Type B pancreatic cell (in vitro differentiated cells): ENCODE measurements around the gene COLEC12. TPM values are rescaled to one million over a fixed set of nuclear protein-coding genes. Genes with fewer than 3 reads are reported as not detected.
A peak's percentile ranks its signal among the peaks of the same experiment; 100 is the strongest.

Experiments used
- DNase-seq: peaks from one replicate; pipeline ENCODE4 v3.0.0; 2021; ENCODE audit warnings: mixed read lengths; ENCODE audit not compliant: unreplicated experiment; ENCODE audit errors: extremely low spot score
- H3K27ac Mint-ChIP-seq: 2 replicates; pipeline ENCODE4 v1.8.0; 2021; ENCODE audit warnings: mild to moderate bottlenecking, mixed read lengths
- H3K27me3 Mint-ChIP-seq: 2 replicates; pipeline ENCODE4 v1.8.0; 2021; ENCODE audit warnings: mixed read lengths
- H3K36me3 Mint-ChIP-seq: 2 replicates; pipeline ENCODE4 v1.8.0; 2021; ENCODE audit warnings: mixed read lengths
- H3K4me1 Mint-ChIP-seq: one replicate; pipeline ENCODE4 v1.8.0; 2021; ENCODE audit warnings: mixed read lengths; ENCODE audit not compliant: unreplicated experiment
- H3K4me3 Mint-ChIP-seq: 2 replicates; pipeline ENCODE4 v1.8.0; 2021; ENCODE audit warnings: mild to moderate bottlenecking, mixed read lengths
- H3K9me3 Mint-ChIP-seq: 2 replicates; pipeline ENCODE4 v1.8.0; 2021; ENCODE audit warnings: mixed read lengths
- CTCF ChIP-seq: fragments of 200-600 bp; sonication (generic); conservative IDR thresholded peaks from 2 replicates; pipeline ENCODE4 v1.5.0; 2021; ENCODE audit warnings: antibody characterized with exemption, mild to moderate bottlenecking
- total RNA-seq: library from RNA; stranded (reverse); gene quantifications from 2 replicates; pipeline ENCODE4 v1.2.1, GENCODE V29; 2021; ENCODE audit warnings: low replicate concordance

Gene COLEC12
- total RNA-seq, 1 donor from 2014 or later = 61.3 TPM

- Mint-ChIP-seq H3K4me1 (peaks cover 49% of the 10 kb centered on the region), H3K4me3 (peak overlapping the region; percentile 18), H3K36me3 (peaks cover 4% of the 10 kb centered on the region), H3K9me3 (no peaks in the 10 kb centered on the region), H3K27ac (no peak overlapping the region), H3K27me3 (peaks cover 48% of the 10 kb centered on the region)
- DNase-seq = no peak
- no peak for TF ChIP-seq CTCF
These were observed 2.8 kb downstream of the COLEC12 start for GRCh38 chr18:497688-498087.

GRCh38 chr18:495452-495851 is 5.0 kb downstream of the COLEC12 start:
- no peak overlapping the region for H3K27ac Mint-ChIP-seq
- H3K27me3 Mint-ChIP-seq = peaks cover 36% of the 10 kb centered on the region
- H3K4me3 Mint-ChIP-seq = no peak overlapping the region
- DNase-seq = no peak
- TF ChIP-seq CTCF = no peak
- H3K36me3 Mint-ChIP-seq = peaks cover 4% of the 10 kb centered on the region
- H3K4me1 Mint-ChIP-seq = peaks cover 54% of the 10 kb centered on the region
- no peaks in the 10 kb centered on the region for H3K9me3 Mint-ChIP-seq

- Mint-ChIP-seq H3K27ac (no peak overlapping the region), H3K4me3 (no peak overlapping the region), H3K4me1 (peaks cover 58% of the 10 kb centered on the region), H3K9me3 (no peaks in the 10 kb centered on the region), H3K27me3 (peaks cover 36% of the 10 kb centered on the region), H3K36me3 (peaks cover 4% of the 10 kb centered on the region)
- no peak for DNase-seq
- TF ChIP-seq CTCF = no peak
These were observed 5.5 kb downstream of the COLEC12 start for GRCh38 chr18:495017-495416.

- DNase-seq = no peak
- Mint-ChIP-seq H3K4me3 (no peak overlapping the region), H3K27ac (no peak overlapping the region)
These were observed 6.2 kb downstream of the COLEC12 start for GRCh38 chr18:493986-494983.

DNA sequence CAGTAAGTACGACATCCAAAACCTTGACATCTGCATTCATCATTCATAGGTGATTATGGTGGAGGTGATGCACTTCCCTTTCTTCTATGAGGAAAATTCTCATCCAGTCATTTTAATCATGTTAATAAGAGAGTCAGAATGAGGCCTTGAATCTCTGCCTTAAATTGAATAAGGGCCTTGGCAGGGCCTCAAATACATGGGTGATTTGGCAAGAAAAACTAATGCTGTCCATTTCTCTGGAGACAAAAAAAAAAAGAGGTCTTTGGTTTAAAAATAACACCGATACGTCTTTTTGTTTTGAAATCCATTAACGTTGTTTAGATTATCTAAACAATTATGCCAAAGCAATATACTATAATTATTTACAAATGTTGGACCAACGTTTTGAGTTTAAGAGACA is 8.1 kb downstream of the COLEC12 start:
- peaks cover 45% of the 10 kb centered on the region for H3K4me1 Mint-ChIP-seq
- H3K27ac Mint-ChIP-seq = no peak overlapping the region
- no peak for DNase-seq
- no peak for TF ChIP-seq CTCF
- no peak overlapping the region for H3K4me3 Mint-ChIP-seq
- peaks cover 4% of the 10 kb centered on the region for H3K36me3 Mint-ChIP-seq
- no peaks in the 10 kb centered on the region for H3K9me3 Mint-ChIP-seq
- peaks cover 15% of the 10 kb centered on the region for H3K27me3 Mint-ChIP-seq

More at GRCh38 chr18:493986-494983, 6.2 kb downstream of the COLEC12 start:
- Mint-ChIP-seq H3K36me3 (peaks cover 4% of the 10 kb centered on the region), H3K27me3 (peaks cover 29% of the 10 kb centered on the region), H3K9me3 (no peaks in the 10 kb centered on the region), H3K4me1 (peaks cover 58% of the 10 kb centered on the region)
- TF ChIP-seq CTCF = no peak
